ENCODE data around the gene OGDH. TPM values are rescaled to one million over a fixed set of nuclear protein-coding genes. Genes with fewer than 3 reads are reported as not detected.

Gene OGDH
- total RNA-seq, 1 donor from 2014 or later, result 73.7 TPM

DNA sequence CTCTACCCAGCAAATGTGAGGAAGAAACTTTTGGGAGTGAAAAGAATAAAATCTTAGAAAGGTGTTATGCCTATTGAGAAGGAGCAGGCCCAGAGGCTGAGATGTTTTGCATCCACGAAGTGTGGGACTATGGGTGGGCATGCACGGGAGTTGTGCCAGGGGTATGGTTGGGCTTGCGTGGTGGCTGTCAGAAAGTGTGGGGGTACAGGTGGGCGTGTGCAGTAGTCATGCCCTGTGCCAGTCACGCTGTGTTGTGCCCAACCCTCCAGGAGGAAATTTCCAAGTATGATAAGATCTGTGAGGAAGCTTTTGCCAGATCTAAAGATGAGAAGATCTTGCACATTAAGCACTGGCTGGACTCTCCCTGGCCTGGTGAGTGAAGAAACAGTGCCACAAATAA, 89.3 kb downstream of the OGDH start:
- Mint-ChIP-seq H3K36me3 (ENCODE audit: low read depth, unreplicated experiment) (peaks cover 44% of the 10 kb centered on the region), H3K4me1 (ENCODE audit: low read depth, unreplicated experiment) (peaks cover 7% of the 10 kb centered on the region), H3K9me3 (ENCODE audit: unreplicated experiment) (peaks cover 2% of the 10 kb centered on the region), H3K27me3 (ENCODE audit: low read depth, unreplicated experiment) (no peaks in the 10 kb centered on the region), H3K4me3 (ENCODE audit: unreplicated experiment) (no peak overlapping the region), H3K27ac (ENCODE audit: unreplicated experiment) (no peak overlapping the region)
- DNase-seq (ENCODE audit: low read depth), result no peak
- H4K20me1 ChIP-seq (ENCODE audit: insufficient read depth, low read length), result no peaks in the 10 kb centered on the region
- H3K27ac ChIP-seq (ENCODE audit: low read depth, low read length), result no peak overlapping the region
- H3K4me3 ChIP-seq (ENCODE audit: insufficient read depth, low read depth, low read length), result no peak overlapping the region
- H3K9me3 ChIP-seq (ENCODE audit: insufficient read depth, low read depth, low read length), result no peaks in the 10 kb centered on the region
- no peak for TF ChIP-seq EZH2 (IDR thresholded peaks at IDR 0.05; ENCODE audit: insufficient read depth, low read length)
- TF ChIP-seq, protein P1, sequence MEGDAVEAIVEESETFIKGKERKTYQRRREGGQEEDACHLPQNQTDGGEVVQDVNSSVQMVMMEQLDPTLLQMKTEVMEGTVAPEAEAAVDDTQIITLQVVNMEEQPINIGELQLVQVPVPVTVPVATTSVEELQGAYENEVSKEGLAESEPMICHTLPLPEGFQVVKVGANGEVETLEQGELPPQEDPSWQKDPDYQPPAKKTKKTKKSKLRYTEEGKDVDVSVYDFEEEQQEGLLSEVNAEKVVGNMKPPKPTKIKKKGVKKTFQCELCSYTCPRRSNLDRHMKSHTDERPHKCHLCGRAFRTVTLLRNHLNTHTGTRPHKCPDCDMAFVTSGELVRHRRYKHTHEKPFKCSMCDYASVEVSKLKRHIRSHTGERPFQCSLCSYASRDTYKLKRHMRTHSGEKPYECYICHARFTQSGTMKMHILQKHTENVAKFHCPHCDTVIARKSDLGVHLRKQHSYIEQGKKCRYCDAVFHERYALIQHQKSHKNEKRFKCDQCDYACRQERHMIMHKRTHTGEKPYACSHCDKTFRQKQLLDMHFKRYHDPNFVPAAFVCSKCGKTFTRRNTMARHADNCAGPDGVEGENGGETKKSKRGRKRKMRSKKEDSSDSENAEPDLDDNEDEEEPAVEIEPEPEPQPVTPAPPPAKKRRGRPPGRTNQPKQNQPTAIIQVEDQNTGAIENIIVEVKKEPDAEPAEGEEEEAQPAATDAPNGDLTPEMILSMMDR (IDR thresholded peaks at IDR 0.05; ENCODE audit: insufficient read depth, low read depth, low read length), result no peak
- no peak overlapping the region for H2AFZ ChIP-seq (ENCODE audit: low read depth, low read length)
- H3K27me3 ChIP-seq (ENCODE audit: insufficient read depth, low read length), result no peaks in the 10 kb centered on the region
- H3K79me2 ChIP-seq (ENCODE audit: insufficient read depth, low read length), result no peaks in the 10 kb centered on the region
- H3K4me2 ChIP-seq (ENCODE audit: low read length), result no peak overlapping the region
- no peak for FAIRE-seq
- peaks cover 9% of the 10 kb centered on the region for H3K36me3 ChIP-seq (ENCODE audit: insufficient read depth, low read length)
- H3K4me1 ChIP-seq (ENCODE audit: insufficient read depth, low read length), result peaks cover 11% of the 10 kb centered on the region
- H3K9ac ChIP-seq (ENCODE audit: low read length), result no peak overlapping the region

DNA sequence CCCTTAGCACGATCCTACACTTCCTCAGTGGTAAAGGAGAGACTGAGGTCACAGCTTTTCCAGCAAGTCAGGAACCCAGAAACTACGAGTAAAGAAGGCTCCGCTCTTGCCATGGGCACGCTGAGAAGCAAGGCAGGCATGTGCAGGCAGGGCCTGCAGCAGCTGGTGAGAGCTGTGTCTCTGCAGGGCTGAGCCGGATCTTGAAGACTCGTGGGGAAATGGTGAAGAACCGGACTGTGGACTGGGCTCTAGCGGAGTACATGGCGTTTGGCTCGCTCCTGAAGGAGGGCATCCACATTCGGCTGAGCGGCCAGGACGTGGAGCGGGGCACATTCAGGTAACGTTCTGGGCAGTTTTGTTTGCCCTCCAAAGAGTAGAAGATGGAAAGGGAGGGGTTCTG, 90.3 kb downstream of the OGDH start:
- Histone ChIP-seq H3K27ac (ENCODE audit: low read depth, low read length) (no peak overlapping the region), H4K20me1 (ENCODE audit: insufficient read depth, low read length) (no peaks in the 10 kb centered on the region), H3K4me3 (ENCODE audit: insufficient read depth, low read depth, low read length) (no peak overlapping the region), H3K79me2 (ENCODE audit: insufficient read depth, low read length) (no peaks in the 10 kb centered on the region), H3K9ac (ENCODE audit: low read length) (no peak overlapping the region), H3K4me1 (ENCODE audit: insufficient read depth, low read length) (peaks cover 11% of the 10 kb centered on the region), H3K27me3 (ENCODE audit: insufficient read depth, low read length) (no peaks in the 10 kb centered on the region), H3K9me3 (ENCODE audit: insufficient read depth, low read depth, low read length) (no peaks in the 10 kb centered on the region), H3K4me2 (ENCODE audit: low read length) (no peak overlapping the region), H3K36me3 (ENCODE audit: insufficient read depth, low read length) (peaks cover 9% of the 10 kb centered on the region), H2AFZ (ENCODE audit: low read depth, low read length) (no peak overlapping the region)
- Mint-ChIP-seq H3K36me3 (ENCODE audit: low read depth, unreplicated experiment) (peaks cover 53% of the 10 kb centered on the region), H3K27me3 (ENCODE audit: low read depth, unreplicated experiment) (no peaks in the 10 kb centered on the region), H3K4me3 (ENCODE audit: unreplicated experiment) (no peak overlapping the region), H3K9me3 (ENCODE audit: unreplicated experiment) (peaks cover 2% of the 10 kb centered on the region), H3K27ac (ENCODE audit: unreplicated experiment) (no peak overlapping the region), H3K4me1 (ENCODE audit: low read depth, unreplicated experiment) (peaks cover 7% of the 10 kb centered on the region)
- FAIRE-seq (no peak), DNase-seq (ENCODE audit: low read depth) (no peak)
- TF ChIP-seq EZH2 (IDR thresholded peaks at IDR 0.05; ENCODE audit: insufficient read depth, low read length), result no peak
- TF ChIP-seq, protein P1 (IDR thresholded peaks at IDR 0.05; ENCODE audit: insufficient read depth, low read depth, low read length), result no peak

DNA sequence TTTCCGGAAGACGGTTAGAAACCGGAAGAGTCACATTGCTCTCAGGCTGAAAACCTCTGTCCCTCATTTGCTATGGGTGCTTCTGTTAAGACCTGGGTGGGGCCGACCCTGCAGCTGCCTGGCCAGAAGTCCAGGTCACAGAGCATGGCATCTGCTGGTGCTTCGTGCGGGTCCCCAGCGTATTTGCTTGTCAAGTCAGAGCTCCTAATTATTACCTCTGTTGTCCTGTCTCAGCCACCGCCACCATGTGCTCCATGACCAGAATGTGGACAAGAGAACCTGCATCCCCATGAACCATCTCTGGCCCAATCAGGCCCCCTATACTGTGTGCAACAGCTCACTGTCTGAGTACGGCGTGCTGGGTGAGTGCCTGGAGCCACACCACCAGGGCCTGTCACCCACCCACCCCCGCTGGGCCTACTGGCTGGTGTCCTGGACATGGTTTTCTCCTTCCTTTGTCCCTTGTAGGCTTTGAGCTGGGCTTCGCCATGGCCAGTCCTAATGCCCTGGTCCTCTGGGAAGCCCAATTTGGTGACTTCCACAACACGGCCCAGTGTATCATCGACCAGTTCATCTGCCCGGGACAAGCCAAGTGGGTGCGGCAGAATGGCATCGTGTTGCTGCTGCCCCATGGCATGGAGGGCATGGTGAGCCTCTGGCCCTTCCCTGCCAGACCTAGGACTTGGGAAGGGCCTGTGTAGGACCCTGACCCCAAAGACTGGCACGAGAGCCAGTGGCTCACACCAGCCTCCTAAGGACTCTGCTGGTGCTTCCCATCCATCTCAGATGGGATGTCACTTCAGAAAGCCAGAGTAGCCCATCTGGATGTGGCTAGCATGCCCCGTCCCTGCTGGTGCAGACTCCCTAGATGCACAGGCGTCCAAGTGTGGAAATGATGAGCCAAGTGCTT, 91.0 kb downstream of the OGDH start:
- peaks cover 57% of the 10 kb centered on the region for H3K36me3 Mint-ChIP-seq (ENCODE audit: low read depth, unreplicated experiment)
- TF ChIP-seq, protein P1 (IDR thresholded peaks at IDR 0.05; ENCODE audit: insufficient read depth, low read depth, low read length), result no peak
- TF ChIP-seq EZH2 (IDR thresholded peaks at IDR 0.05; ENCODE audit: insufficient read depth, low read length), result no peak
- Histone ChIP-seq H3K4me1 (ENCODE audit: insufficient read depth, low read length) (peaks cover 11% of the 10 kb centered on the region), H4K20me1 (ENCODE audit: insufficient read depth, low read length) (no peaks in the 10 kb centered on the region), H3K27ac (ENCODE audit: low read depth, low read length) (no peak overlapping the region), H3K9me3 (ENCODE audit: insufficient read depth, low read depth, low read length) (no peaks in the 10 kb centered on the region), H3K79me2 (ENCODE audit: insufficient read depth, low read length) (no peaks in the 10 kb centered on the region), H3K27me3 (ENCODE audit: insufficient read depth, low read length) (no peaks in the 10 kb centered on the region), H3K4me2 (ENCODE audit: low read length) (no peak overlapping the region), H3K36me3 (ENCODE audit: insufficient read depth, low read length) (peaks cover 9% of the 10 kb centered on the region), H2AFZ (ENCODE audit: low read depth, low read length) (no peak overlapping the region), H3K9ac (ENCODE audit: low read length) (no peak overlapping the region), H3K4me3 (ENCODE audit: insufficient read depth, low read depth, low read length) (no peak overlapping the region)
- no peak overlapping the region for H3K27ac Mint-ChIP-seq (ENCODE audit: unreplicated experiment)
- H3K27me3 Mint-ChIP-seq (ENCODE audit: low read depth, unreplicated experiment), result no peaks in the 10 kb centered on the region
- H3K9me3 Mint-ChIP-seq (ENCODE audit: unreplicated experiment), result peaks cover 2% of the 10 kb centered on the region
- FAIRE-seq, result no peak
- H3K4me1 Mint-ChIP-seq (ENCODE audit: low read depth, unreplicated experiment), result peaks cover 7% of the 10 kb centered on the region
- H3K4me3 Mint-ChIP-seq (ENCODE audit: unreplicated experiment), result no peak overlapping the region
- DNase-seq (ENCODE audit: low read depth), result no peak
